ENCODE data around the gene PHTF2.
"Not testable (repeated sequence)": the region's sequence is repeated elsewhere in the genome, so short reads cannot be mapped to it uniquely, and the experiment has no call there.

PHTF2 gene

GRCh38 chr7:77989981-77990566, 191.5 kb downstream of the PHTF2 start:
- DNase-seq (ENCODE audit: low read depth in 2 of 2), result no peak

DNA sequence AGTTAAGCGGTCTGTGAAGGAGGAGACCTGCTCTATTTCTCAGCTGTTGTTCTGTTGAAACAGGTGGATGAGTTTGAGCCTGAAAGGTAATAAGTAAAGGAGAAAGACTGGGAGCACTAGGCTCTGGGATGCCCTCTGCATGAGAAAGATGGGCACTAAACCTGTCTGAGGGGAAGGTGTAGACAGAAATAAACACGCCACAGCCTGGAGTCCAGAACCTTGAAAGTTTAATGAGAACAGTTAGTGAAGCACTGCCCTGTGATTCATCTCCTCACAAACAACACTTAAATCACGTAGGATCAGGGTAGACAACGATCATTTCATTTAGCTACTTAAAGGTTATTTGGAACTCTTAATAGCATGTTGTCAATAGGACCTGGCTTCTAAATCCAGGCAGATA, 193.1 kb downstream of the PHTF2 start:
- no peak for DNase-seq (ENCODE audit: low read depth in 2 of 2)

GRCh38 chr7:77993838-77994237, 195.3 kb downstream of the PHTF2 start:
- no peak for DNase-seq (ENCODE audit: low read depth in 2 of 2)

DNA sequence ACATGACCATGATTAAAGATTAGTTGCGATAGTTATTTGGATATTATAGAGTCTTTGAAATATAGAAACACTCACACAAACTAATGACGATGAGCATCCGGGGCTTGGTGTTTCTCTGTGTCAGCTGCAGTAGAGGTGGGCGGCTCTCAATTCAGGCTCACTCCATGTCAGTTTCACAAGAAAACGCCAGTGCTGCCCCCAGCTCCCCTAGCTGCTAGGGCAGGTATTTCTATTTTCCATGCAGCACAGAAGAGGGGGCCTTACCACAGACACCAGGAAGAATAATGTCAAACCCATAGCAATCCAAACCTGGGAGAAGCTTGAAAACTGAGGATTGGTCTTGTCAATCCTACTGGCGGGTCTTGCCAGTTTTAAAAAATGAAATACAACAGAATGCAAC, 197.1 kb downstream of the PHTF2 start:
- no peak for DNase-seq (ENCODE audit: low read depth in 2 of 2)

DNA sequence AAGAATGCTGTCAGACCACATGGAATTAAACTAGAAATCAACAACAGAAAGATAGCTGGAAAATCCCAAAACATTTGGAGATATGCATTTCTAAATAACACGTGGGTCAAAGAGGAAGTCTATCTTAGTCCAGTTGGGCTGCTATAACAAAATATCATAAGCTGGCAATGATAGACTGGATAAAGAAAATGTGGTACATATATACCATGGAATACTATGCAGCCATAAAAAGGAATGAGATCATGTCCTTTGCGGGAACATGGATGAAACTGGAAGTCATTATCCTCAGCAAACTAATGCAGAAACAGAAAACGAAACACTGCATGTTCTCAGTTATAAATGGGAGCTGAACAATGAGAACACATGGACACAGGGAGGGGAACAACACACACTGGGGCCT, 200.6 kb downstream of the PHTF2 start:
- DNase-seq (ENCODE audit: low read depth in 2 of 2), result not testable (repeated sequence)

DNA sequence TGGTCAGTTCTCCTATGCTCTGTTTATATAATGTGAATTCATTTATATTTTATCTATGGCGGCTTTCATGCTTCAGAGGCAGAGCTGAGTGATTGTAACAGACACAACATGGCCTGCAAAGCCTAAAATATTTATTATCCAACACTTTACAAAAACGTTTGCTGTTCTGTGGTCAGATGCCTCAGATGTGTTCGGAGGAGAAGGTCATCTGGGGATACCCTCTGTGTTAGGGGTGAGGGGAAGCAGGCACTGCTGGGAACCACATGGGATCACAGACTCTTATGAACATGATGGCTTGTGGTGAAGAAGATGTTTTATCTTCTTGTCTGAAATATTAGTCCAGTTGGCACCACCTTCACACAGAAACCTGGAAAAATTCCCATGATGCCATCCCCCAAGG, 203.4 kb downstream of the PHTF2 start:
- DNase-seq (ENCODE audit: low read depth in 2 of 2), result no peak

DNA sequence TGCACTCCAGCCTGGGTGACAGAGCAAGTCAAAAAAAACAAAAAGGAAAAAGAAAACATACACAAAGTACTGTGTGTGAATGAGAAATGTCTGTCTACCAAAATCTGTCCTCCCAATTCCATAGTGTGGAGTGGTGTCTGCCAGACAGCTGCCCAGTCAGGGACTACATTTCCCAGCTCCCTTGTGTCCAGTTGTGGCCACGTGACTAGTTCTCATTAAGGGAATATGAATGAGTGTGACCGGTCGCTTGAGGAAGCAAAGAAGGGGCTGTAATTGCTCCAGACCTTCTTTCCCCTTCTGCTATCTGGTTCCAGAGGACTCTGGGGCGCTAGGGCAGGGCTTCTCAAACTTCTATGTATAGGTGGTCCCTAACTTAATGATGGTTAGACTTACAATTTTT, 204.1 kb downstream of the PHTF2 start:
- no peak for DNase-seq (ENCODE audit: low read depth in 2 of 2)

GRCh38 chr7:78006063-78006755, 207.6 kb downstream of the PHTF2 start:
- DNase-seq (ENCODE audit: low read depth in 2 of 2), result no peak

Measured in stimulated activated CD8-positive, alpha-beta memory T cell treated with anti-CD3 and anti-CD28 coated beads, Interleukin-15, amount 100 ng/mL, for 48 hours (primary cell).